Activated CD4-positive, CD25-positive, alpha-beta regulatory T cell treated with anti-CD3 and anti-CD28 coated beads, Interleukin-2, amount 50 U/mL, for 16 hours (primary cell): ENCODE data around the gene CD209.
"Not testable (repeated sequence)": the region's sequence is repeated elsewhere in the genome, so short reads cannot be mapped to it uniquely, and the experiment has no call there.

Experiments
- DNase-seq: peaks from one replicate; pipeline ENCODE4 v3.0.0-alpha.2; 2020; ENCODE audit warnings: low read depth, low spot score

Gene CD209, protein sequence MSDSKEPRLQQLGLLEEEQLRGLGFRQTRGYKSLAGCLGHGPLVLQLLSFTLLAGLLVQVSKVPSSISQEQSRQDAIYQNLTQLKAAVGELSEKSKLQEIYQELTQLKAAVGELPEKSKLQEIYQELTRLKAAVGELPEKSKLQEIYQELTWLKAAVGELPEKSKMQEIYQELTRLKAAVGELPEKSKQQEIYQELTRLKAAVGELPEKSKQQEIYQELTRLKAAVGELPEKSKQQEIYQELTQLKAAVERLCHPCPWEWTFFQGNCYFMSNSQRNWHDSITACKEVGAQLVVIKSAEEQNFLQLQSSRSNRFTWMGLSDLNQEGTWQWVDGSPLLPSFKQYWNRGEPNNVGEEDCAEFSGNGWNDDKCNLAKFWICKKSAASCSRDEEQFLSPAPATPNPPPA

DNA sequence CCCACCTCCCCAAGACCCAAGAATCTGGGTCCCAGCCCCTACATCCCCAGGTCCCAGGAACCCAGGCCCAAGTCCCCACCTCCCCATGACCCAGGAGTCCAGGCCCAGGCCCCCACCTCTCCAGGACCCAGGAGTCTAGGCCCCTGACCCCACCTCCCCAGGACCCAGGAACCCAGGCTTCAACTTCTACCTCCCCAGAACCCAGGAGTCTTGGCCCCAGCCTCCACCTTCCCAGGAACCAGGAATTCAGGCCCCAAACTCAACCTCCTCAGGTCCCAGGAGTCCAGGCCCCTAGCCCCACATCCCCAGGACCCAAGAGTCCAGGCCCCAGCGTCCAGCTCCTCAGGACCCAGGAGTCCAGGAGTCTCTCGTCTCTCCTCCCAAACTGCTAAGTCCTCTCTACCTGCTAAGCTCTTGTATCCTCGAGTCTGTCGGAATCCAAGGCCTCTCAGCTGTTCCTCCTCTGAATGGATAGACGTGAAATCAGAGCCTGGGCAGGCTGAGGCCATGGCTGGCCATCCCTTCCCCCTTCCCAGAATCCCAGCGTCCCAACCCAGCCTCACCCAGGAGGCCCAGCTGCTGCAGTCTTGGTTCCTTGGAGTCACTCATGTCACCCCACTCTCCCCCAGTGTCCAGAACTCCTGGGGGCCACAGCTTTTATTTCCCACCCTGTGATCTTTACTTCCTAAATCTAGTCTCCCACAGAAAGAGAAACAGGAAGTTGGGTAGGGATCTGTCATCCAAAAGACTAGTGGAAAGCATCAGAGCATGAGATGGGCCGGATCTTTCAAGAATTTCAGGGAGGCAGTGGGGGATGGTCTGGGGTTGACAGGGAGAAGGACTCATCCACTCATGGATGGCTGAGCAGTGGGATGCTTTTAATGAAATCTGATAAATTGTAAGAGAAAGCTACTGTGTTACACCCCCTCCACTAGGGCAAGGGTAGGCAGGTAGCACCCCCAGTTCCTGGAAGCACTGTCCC is at the start of gene CD209:
TSS of gene CD209 (minus strand) at position 632 of the 982 bp plus-strand sequence. CDS start at position 609, 23 bp downstream.
- DNase-seq: no peak

DNA sequence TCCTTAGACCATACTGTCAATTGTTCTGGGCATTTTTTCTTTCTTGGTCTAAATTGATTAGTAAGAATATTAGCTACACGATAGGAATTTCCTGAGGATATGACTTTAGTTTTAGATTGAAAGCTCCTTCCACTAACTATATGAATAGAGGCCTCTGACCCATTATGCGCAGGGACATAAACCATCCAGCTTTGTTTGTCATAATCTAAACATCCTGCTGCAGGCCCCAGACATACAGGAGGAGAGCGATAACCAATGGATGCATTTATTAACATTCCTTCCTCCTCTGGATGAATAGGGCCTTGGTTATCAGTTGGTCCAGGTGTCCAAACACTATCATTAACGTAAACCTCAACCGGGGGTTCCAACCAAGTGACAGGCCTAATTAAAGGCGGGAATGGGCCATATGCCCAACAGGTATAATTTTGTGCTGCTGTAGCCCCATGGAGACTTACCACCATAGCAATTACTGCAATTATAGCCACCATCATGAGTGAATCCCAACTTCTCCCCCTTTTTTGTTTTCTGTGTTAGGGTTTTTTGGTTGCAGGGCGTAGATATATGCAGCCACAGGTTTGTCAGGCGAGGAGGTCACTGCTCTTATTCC is 48.3 kb upstream of the CD209 start:
- no peak for DNase-seq

DNA sequence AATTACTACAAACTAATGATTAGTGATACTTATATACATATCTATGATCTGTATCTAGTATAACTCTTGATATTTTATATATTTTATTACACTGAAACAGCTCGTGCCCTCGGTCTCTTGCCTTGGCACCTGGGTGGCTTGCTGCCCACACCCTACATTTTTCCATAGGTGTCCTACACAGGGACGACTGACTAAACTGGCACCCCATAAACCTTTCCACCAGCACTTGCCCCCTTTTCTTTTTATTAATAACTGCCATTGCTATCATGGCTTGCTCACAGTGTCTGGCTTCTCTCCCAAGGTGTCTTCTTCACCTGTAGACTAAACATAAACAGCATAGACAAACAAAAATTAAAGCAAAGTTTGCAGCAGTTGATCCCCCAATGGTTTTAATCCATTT is 46.2 kb upstream of the CD209 start:
- no peak for DNase-seq

DNA sequence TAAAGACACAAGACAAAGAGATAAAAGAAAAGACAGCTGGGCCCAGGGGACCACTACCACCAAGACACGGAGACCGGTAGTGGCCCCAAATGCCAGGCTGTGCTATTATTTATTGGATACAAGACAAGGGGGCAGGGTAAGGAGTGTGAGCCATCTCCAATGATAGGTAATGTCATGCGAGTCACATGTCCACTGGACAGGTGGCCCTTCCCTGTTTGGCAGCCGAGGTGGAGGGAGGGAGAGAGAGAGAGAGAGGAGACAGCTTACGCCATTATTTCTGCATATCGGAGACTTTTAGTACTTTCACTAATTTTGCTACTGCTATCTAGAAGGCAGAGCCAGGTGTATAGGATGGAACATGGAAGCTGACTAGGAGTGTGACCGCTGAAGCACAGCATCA is 45.4 kb upstream of the CD209 start:
- not testable (repeated sequence) for DNase-seq

DNA sequence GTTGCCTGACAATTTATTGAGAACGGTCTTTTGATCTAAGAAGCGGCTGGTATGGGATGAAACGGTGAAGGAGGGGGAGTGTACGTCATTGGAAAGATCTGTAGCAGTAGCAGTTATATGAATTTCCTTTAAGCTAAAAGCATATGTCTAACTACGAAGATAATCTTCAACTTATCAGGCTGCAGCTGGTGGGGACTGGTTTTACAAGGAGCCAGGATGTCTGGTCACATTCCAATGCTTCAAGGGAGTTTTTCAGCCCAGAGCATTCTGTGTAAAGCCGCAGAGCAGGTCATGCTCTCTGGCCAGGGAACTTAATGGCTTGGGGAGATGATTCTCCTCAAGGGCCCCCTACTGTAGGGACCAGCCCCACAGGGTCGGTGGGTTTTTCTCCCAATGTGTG is 44.9 kb upstream of the CD209 start:
- DNase-seq: no peak

DNA sequence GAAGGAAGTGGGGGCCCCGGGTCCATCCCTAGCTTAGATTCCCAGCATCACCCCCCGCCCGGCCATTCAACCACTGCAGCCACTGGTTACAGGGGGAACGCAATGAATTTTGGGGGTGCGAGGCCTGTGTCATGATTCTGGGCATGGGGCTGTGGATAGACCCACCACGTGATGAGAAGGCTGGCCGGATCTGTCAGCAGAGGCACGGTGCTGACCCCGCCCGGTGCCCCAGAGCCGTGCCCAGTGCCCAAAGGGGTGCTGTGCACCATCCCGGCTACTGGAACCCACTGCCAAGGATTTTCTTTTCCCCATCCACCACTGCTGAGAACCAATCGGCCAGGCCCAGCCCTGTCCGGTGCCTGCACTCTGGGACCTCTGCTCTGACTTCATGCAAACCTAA is 43.1 kb upstream of the CD209 start:
- no peak for DNase-seq

DNA sequence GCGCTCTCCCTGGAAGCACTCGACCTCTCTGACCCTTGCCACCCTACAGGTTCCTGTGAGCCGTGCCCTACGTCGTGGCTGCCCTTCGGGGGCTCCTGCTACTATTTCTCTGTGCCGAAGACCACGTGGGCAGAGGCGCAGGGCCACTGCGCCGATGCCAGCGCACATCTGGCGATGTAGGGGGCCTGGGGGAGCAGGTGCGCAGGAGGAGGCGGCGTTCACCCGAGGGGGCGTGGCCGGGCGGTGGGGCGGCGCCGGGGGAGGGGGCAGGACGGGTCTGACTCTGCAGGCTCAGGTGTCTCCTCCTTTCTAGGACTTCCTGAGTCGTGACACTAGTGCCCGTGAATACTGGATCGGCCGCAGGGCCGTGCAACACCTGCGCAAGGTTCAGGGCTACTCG is 42.1 kb upstream of the CD209 start:
- DNase-seq: no peak

DNA sequence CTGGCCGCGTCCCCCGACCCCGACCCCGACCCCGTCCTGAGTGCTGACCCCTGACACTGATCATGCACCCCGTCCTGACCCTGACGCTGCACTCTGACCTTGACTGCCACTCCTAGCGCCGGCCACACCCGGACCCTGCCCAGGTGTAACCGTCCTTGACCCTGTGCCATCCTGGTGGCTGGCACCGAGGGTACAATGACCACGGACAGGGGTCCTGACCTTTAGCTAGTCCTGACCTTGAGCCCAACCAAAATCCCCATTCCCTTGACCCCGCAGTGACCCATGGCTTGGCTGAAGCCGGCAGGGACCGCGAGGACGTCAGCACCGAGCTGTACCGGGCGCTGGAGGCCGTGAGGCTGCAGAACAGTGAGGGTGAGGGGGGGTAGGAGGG is 41.6 kb upstream of the CD209 start:
- DNase-seq: no peak

DNA sequence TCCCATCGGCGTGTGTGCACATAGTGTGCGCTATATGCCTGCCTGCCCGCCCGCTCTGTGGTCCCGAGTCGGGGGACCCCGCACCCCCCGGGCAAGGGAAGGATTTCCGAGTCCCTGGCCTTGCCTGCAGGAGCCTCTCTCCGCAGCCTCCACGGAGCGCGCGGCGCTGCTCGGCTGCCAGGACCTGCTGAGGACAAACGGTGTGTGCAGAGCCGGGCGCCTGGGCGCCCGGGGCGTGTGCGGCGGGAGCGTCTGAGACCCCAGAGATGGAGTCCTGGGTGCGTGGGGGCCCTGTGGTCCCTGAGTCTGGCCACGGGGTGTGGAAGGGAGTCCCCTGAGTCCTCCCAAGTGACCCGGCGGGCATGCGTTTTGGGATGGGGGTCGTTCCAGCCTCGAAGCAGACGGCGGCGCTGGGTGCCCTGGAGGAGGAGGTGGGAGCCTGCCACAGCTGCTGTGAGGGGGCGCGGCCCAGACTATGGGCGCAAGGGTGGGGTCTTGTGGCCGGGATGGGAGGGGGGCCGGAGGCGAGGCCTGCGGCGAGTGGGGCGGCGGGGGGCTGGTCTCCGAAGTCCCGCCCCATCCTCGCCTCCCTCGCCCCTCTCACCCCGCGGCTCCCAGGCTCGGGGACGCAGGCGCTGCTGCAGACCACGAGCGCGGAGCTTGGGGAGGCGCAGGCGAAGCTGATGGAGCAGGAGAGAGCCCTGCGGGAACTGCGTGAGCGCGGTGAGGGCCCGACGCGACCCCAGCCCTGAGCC is 41.0 kb upstream of the CD209 start:
- DNase-seq: no peak

DNA sequence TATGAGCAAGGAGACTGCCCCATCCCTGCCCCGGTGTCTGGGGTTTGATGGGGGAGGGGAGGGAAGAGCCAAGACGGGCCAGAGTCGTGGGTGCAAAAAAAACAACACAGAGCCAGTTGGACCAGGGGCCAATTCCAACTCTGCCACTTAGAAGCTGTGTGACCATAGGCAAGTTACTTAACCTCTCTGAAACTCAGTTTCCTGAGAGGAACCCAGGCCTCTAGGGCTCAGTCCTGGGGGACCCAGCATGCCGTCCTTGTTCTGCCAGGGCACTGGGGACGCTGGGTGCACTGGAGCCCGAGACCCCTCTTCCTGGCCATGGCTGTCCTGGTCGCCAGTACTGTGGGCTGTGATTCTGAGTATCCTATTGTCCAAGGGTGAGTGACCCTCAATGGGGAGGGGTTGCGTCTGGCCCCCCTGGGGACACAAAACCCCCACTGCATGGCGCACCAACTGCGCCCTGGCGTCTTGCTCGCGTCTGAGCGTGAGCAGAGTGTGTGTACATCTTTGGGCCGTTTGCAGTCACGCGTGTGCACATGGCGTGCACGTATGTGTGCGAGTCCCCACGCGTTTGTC is 40.4 kb upstream of the CD209 start:
- DNase-seq: no peak

DNA sequence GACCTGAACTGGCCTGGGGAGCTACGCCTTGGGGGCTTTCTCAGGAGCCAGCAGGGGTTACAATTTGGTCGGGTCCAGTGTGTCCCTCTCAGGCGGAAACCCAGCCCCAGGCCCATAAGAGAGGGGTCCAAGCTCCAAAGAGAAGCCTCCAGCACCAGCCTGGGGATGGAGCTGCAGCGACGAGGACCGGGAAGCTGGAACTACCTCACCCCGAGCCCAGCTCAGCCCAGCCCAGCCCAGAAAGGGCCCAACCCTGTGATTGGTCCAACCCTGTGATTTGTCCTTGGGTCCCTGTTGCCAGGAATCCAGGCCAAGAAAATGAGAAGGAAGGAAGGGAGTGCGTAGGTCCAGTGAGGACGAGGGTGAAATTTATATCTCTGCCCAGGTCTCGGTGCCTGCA is 39.8 kb upstream of the CD209 start:
- DNase-seq: no peak

DNA sequence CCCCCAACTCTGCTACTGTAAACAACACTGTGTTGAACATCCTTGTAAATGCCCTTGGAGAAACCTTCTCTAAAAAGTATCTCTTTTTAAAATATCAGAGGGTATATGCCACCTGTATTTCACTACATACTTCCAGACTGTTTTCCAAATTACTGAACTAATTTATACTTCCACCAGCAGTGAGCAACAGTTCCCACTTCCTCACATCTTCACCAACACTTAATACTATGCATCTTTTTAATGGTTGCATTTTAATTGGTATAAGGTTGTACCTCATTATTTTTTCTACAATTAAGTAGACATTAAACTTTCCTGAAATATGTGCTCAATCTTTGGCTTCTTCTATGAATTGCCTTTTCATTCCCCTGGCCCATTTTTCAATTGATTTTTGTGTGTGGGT is 37.5 kb upstream of the CD209 start:
- DNase-seq: no peak

DNA sequence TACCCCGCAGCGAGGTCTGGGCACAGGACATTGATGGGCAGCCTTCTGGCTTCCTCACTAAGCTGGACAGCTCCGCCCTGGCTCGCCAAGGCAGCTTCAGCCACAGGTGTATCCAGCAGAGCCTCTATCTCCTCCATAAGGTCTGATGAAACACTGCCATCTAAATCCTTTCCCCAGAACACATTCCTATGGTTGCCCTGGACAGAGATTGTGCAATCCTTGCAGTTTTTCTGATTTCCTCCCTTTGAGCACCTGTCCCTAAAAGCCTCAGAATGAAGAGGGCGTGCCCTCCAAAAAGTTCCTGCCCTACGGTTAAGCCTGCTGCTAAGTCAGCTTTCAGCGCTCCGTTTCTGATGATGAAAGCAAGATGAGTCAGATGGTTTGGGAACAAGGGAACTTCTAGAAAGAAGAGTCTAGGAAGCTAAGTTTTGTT is 36.7 kb upstream of the CD209 start:
- no peak for DNase-seq

DNA sequence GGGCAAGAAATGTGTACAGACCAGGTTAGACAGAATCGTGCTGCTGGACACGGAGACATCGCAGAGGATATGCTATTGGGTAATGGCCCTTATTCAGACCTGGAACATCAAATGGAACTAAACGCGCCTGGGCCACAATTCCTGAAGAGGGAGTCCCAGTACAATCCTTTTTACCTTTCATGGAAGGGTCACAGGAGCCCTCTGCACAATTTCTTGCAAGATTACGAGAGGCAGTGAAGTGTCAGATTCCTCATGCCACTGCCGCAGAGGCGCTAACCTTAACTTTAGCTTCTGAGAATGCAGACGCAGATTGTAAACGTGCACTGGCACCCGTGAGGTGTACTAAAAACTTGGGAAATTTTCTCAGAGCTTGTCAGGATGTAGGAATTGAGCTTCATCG is 33.8 kb upstream of the CD209 start:
- no peak for DNase-seq

DNA sequence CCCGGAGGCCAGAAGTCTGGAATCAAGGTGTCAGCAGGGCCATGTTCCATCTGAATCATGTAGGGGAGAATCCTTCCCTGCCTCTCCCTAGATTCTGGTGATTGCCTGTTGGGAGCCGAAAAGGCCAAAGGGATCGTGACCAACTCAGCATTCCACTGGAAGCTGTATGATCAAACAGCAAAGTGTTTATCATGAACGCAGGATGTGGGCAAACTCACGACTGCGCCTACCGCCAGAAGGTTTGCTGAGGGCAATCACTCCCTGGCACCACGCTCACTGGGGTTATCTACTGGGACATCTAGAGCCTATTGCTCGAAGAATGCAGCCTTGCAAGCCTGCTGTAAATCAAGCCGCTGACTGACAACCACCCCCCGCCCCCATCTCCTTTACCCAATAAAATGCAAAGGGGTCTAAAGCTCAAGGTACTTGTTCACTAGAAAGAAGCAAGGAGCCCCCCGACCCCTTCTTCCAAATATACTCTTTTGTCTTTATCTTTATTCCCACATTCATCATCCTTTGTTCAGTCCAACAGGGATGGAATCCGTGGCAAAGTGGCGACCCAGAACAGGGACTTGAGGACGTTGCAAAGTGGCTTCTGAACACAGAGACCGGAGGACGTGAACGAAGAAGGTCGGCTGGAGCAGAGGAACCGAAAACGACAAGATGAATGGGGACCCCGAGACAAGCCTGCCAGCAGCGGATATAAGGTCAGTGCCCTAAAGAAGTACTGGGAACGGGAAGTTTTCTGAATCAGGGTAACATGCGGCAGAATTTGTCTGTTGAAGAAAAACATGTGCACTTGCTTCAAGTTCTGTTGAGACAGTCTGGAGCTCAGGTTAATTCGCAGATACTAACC is 32.5 kb upstream of the CD209 start:
- no peak for DNase-seq

DNA sequence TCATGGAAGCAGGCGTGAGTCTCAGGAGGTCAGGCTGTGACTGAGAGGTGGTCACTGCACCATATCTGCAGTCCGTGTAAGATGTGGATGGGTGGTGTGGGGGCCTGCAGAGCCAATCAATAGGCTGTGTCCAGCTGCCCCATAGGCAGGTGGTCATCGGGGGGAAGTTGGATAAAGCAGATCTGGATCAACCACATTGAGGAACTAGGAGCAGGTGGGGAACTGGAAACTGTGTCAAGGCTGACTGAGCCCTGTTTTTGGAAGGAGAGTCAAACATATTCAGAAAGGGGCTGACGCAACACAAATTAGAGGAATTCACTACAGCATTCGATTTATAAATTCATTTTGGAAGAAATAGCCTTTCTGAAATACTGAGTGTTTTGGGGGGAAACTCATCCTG is 30.7 kb upstream of the CD209 start:
- DNase-seq: no peak

DNA sequence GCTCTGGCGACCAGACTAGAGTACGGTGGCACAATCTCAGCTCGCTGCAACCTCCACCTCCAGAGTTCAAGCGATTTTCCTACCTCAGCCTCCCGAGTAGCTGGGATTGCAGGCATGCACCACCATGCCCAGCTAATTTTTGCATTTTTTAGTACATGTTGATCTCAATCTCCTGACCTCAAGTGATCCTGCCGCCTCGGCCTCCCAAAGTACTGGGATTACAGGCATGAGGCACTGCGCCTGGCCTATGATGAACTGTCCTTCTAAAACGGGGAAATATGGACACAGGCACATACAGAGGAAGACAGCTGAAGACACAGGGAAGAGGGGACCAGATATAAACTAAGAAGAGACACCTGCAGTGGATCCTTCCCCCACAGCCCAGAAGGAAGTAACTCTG is 28.4 kb upstream of the CD209 start:
- no peak for DNase-seq

DNA sequence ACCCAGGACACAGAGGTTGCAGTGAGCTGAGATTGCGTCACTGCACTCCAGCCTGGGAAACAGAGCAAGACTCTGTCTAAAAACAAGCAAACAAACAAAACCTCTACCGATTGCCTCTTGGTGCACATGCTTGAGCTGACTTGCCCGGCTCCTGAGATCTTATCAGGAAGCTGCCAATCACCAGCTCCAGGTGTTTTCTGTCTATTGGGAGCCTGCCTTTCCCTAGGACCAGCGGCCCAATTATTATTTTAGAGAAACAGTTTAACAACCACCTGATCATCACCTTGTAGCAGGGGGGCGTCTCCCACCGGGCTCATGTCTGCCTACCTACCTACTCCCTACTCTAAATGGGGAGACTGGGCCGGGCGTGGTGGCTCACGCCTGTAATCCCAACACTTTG is 26.5 kb upstream of the CD209 start:
- DNase-seq: no peak

DNA sequence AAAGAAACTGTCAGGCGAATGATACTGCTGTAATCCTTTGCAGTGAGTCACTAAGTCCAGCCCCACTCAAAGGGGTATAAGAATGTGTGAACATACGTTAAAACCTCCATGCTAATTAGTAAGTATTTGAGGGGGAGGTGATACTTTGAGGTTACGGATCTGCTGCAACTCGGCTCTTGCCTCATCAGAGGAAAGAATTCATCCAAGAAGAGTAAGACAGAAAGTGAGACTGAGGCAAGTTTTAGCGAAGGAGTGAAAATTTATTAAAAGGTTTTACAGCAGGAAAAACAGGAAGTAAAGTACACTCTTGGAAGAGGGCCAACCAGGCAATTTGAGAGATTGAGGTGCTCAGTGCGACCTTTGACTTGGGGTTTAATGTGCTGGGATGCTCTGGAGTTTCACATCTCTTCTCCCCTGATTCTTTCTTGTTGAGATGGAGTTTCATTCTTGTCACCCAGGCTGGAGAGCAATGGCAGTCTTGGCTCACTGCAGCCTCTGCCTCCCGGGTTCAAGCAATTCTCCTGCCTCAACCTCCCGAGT is 25.5 kb upstream of the CD209 start:
- no peak for DNase-seq

DNA sequence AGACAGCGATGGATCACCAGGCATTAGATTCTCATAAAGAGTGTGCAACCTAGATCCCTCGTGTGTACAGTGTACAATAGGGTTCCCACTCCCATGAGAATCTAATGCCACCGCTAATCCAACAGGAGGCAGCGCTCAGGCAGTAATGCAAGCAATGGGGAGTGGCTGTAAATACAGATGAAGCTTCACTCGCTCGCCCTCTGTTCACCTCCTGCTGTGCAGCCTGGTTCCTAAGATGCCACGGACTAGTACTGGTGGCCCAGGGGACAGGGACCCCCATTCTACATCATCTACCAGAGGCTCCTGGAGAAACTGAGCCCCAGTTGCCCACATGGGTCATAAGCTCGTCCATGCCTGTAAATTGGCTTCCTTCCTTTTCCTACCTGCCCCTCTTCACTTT is 23.7 kb upstream of the CD209 start:
- no peak for DNase-seq
